ENCODE measurements around the gene ZNF221. TPM values are rescaled to one million over a fixed set of nuclear protein-coding genes. Genes with fewer than 3 reads are reported as not detected.

ZNF221 gene
- total and polyA plus RNA-seq, 2 donors from 2014 or later, result 0.54 to 6.2 TPM

GRCh38 chr19:43983912-43984686, 33.1 kb downstream of the ZNF221 start, which contains the start of gene ZNF155:
TSS of gene ZNF155 (plus strand) at chr19:43984188. CDS start at chr19:43988544, 4,356 bp downstream.
- TF ChIP-seq, protein P1, sequence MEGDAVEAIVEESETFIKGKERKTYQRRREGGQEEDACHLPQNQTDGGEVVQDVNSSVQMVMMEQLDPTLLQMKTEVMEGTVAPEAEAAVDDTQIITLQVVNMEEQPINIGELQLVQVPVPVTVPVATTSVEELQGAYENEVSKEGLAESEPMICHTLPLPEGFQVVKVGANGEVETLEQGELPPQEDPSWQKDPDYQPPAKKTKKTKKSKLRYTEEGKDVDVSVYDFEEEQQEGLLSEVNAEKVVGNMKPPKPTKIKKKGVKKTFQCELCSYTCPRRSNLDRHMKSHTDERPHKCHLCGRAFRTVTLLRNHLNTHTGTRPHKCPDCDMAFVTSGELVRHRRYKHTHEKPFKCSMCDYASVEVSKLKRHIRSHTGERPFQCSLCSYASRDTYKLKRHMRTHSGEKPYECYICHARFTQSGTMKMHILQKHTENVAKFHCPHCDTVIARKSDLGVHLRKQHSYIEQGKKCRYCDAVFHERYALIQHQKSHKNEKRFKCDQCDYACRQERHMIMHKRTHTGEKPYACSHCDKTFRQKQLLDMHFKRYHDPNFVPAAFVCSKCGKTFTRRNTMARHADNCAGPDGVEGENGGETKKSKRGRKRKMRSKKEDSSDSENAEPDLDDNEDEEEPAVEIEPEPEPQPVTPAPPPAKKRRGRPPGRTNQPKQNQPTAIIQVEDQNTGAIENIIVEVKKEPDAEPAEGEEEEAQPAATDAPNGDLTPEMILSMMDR (IDR thresholded peaks at IDR 0.05; ENCODE audit: borderline replicate concordance, extremely low read depth, insufficient read depth), result no peak
- peaks cover 0 to 30% (median 6%) of the 10 kb centered on the region in 3 donors for H3K9me3 ChIP-seq (ENCODE audit: control insufficient read depth in 2 of 3, insufficient read depth in 1 of 3, low read length in 3 of 3)
- peaks cover 3 to 10% (median 3%) of the 10 kb centered on the region in 3 donors for H3K36me3 ChIP-seq (ENCODE audit: control insufficient read depth in 2 of 3, insufficient read depth in 3 of 3, low read length in 3 of 3)
- no peaks in the 10 kb centered on the region for H3K27me3 ChIP-seq (ENCODE audit: control insufficient read depth, insufficient read depth, low read length)
- peak within 1 kb of the TSS; percentile 89 to 97 (median 90) for H3K4me3 ChIP-seq (ENCODE audit: low read length in 3 of 3)
- H3K9ac ChIP-seq (ENCODE audit: low read length in 3 of 3), result peak within 1 kb of the TSS; percentile 21 to 89 (median 70)
- DNase-seq, result peak; percentile 93 to 98 (median 95)
- peak within 1 kb of the TSS in 1 of 2 donors; percentile 79 for H3K27ac ChIP-seq (ENCODE audit: low read depth in 2 of 2, low read length in 2 of 2)
- intact Hi-C loops (cut with DNase I), result no loop called here
- no peaks in the 10 kb centered on the region for H3K4me1 ChIP-seq (ENCODE audit: control insufficient read depth in 2 of 3, insufficient read depth in 2 of 3, low read depth in 1 of 3, low read length in 3 of 3)
- peak; percentile 90 for FAIRE-seq

- DNase-seq, result peak in 2 of 5 donors; percentile 18 to 45
Observed at GRCh38 chr19:43984687-43985000, 33.6 kb downstream of the ZNF221 start.

DNA sequence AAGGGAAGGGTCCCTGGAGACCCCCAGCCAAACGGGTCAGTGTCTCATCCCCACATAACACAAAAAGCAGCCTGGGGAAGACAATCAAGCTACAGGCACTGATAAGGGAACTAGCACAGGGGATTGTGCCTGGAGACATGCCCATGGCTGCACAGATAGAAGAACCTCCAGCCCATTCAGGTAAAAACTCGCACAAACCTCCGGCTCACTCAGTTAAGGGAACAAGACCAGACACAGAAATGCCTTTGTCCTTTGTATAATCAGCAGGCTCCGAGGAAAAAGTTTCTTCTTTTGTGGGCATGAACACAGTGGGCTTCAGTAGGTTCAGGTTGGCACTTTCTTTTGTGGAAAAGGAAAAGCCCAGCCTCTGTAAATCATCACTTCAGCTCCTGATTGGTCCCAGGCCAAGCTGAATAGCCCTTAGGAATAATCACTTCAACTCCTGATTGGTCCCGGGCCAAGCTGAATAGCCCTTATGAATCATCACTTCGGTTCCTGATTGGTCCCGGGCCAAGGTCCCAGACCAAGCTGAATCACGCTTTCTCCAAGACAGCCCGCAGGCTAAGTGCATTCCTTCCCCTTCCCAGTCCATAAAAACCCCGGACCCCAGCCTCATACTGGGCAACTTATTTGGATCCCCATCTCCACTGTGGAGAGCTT, 46.7 kb downstream of the ZNF221 start:
- H3K36me3 ChIP-seq (ENCODE audit: control insufficient read depth in 2 of 3, insufficient read depth in 3 of 3, low read length in 3 of 3), result peaks cover 9 to 34% (median 14%) of the 10 kb centered on the region in 3 donors
- no peak for DNase-seq
- peaks cover 0 to 24% (median 3%) of the 10 kb centered on the region in 3 donors for H3K9me3 ChIP-seq (ENCODE audit: control insufficient read depth in 2 of 3, insufficient read depth in 1 of 3, low read length in 3 of 3)
- TF ChIP-seq, protein P1 (IDR thresholded peaks at IDR 0.05; ENCODE audit: borderline replicate concordance, extremely low read depth, insufficient read depth), result no peak
- intact Hi-C loops (cut with DNase I), result no loop called here
- H3K27me3 ChIP-seq (ENCODE audit: control insufficient read depth, insufficient read depth, low read length), result no peaks in the 10 kb centered on the region
- no peak overlapping the region for H3K9ac ChIP-seq (ENCODE audit: low read length in 3 of 3)
- peaks cover 0 to 2% (median 0%) of the 10 kb centered on the region in 3 donors for H3K4me1 ChIP-seq (ENCODE audit: control insufficient read depth in 2 of 3, insufficient read depth in 2 of 3, low read depth in 1 of 3, low read length in 3 of 3)
- H3K4me3 ChIP-seq (ENCODE audit: low read length in 3 of 3), result no peak overlapping the region
- FAIRE-seq, result no peak
- H3K27ac ChIP-seq (ENCODE audit: low read depth in 2 of 2, low read length in 2 of 2), result no peak overlapping the region

More at GRCh38 chr19:43984687-43985000, 33.6 kb downstream of the ZNF221 start:
- no peak for FAIRE-seq
- TF ChIP-seq, protein P1 (IDR thresholded peaks at IDR 0.05; ENCODE audit: borderline replicate concordance, extremely low read depth, insufficient read depth), result no peak
- Histone ChIP-seq H3K9ac (ENCODE audit: low read length in 3 of 3) (peak overlapping the region; percentile 21 to 89 (median 70)), H3K4me3 (ENCODE audit: low read length in 3 of 3) (peak overlapping the region; percentile 89 to 97 (median 90)), H3K27ac (ENCODE audit: low read depth in 2 of 2, low read length in 2 of 2) (peak overlapping the region in 1 of 2 donors; percentile 79), H3K4me1 (ENCODE audit: control insufficient read depth in 2 of 3, insufficient read depth in 2 of 3, low read depth in 1 of 3, low read length in 3 of 3) (no peaks in the 10 kb centered on the region), H3K36me3 (ENCODE audit: control insufficient read depth in 2 of 3, insufficient read depth in 3 of 3, low read length in 3 of 3) (peaks cover 3 to 16% (median 5%) of the 10 kb centered on the region in 3 donors), H3K27me3 (ENCODE audit: control insufficient read depth, insufficient read depth, low read length) (no peaks in the 10 kb centered on the region), H3K9me3 (ENCODE audit: control insufficient read depth in 2 of 3, insufficient read depth in 1 of 3, low read length in 3 of 3) (peaks cover 0 to 30% (median 3%) of the 10 kb centered on the region in 3 donors)
- intact Hi-C loops (cut with DNase I), result no loop called here
